Effector memory CD8-positive, alpha-beta T cell (primary cell): ENCODE measurements around the gene PDE4B.

Source experiments
- ATAC-seq: fragments of 150-1000 bp; cut with Tn5 transposase; replicated peaks from 2 replicates; pipeline ENCODE4 v1.10.0; 2021; ENCODE audit warnings: mild to moderate bottlenecking, moderate library complexity
- DNase-seq, 3 experiments: peaks; one replicate each; pipeline ENCODE4 v3.0.0; 2021
- H3K27ac Mint-ChIP-seq, 2 donors: one replicate each; pipeline ENCODE4 v1.8.0; 2022; ENCODE audit warnings: mild to moderate bottlenecking in 2 of 2, mixed read lengths in 2 of 2, moderate library complexity in 2 of 2
- H3K27me3 Mint-ChIP-seq, 2 donors: one replicate each; pipeline ENCODE4 v1.8.0; 2022; ENCODE audit warnings: mixed read lengths in 2 of 2
- H3K36me3 Mint-ChIP-seq: one replicate; pipeline ENCODE4 v1.8.0; 2022; ENCODE audit warnings: mild to moderate bottlenecking, moderate library complexity, mixed read lengths; ENCODE audit not compliant: insufficient read depth
- H3K4me1 Mint-ChIP-seq, 2 donors: one replicate each; pipeline ENCODE4 v1.8.0; 2022; ENCODE audit warnings: low read depth in 2 of 2, mixed read lengths in 2 of 2
- H3K4me3 Mint-ChIP-seq, 2 donors: one replicate each; pipeline ENCODE4 v1.8.0; 2022; ENCODE audit warnings: mild to moderate bottlenecking in 2 of 2, mixed read lengths in 2 of 2, moderate library complexity in 2 of 2
- H3K9me3 Mint-ChIP-seq, 2 donors: one replicate each; pipeline ENCODE4 v1.8.0; 2022; ENCODE audit warnings: mixed read lengths in 2 of 2

PDE4B gene

DNA sequence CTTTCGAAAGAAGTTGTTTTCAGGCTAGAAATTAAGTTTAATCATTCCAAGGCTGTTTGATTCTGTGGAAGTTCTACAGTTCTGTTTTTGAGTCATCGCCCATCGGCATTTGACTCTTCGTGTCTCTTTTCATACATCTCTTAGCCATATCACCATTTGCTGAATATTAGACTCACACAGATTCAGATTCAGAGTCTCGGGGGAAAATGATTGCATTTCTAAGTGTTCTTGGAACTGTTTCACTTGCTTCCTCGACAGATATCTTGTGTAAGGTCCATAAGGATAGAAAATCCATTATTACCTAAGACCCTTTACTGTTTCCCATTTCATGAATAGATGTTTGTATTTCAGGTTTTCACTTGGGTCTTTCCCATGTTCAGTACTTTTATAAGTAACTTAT lies 504.3 kb downstream of the PDE4B start:
- no peak for DNase-seq
- no peak for ATAC-seq
- H3K27ac Mint-ChIP-seq = no peak overlapping the region

DNA sequence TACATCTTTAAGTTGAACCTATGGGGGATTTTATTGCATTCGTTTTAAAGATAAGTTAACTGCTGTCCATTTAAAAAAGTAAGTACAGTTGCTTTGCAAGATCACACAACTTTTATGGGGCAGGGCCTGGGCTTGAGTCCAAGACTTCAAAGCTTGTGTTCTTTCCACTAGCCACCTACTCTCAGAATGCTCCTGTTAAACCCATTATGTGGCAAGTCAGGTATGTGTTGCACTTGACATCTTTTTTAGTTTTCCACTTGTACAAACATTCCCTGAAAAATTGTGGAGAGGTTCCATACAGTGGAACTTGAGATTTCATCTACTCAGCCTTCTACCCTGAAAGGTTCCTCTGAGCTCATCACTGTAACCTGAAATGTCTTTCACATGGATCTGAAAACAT lies 505.8 kb downstream of the PDE4B start:
- no peak overlapping the region for H3K27ac Mint-ChIP-seq

More for the DNA sequence above, 504.3 kb downstream of the PDE4B start:
- no peaks in the 10 kb centered on the region for H3K27me3 Mint-ChIP-seq
- H3K4me3 Mint-ChIP-seq = no peak overlapping the region
- peaks cover 14 to 15% of the 10 kb centered on the region in 2 donors for H3K4me1 Mint-ChIP-seq
- peaks cover 8% of the 10 kb centered on the region for H3K36me3 Mint-ChIP-seq
- no peaks in the 10 kb centered on the region for H3K9me3 Mint-ChIP-seq

GRCh38 chr1:66300280-66300971 lies 507.7 kb downstream of the PDE4B start:
- H3K4me3 Mint-ChIP-seq = peak overlapping the region; percentile 83 to 86

More for the DNA sequence above, 505.8 kb downstream of the PDE4B start:
- Mint-ChIP-seq H3K4me1 (peaks cover 22 to 26% of the 10 kb centered on the region in 2 donors), H3K36me3 (peaks cover 8% of the 10 kb centered on the region), H3K9me3 (no peaks in the 10 kb centered on the region), H3K4me3 (no peak overlapping the region), H3K27me3 (no peaks in the 10 kb centered on the region)
- DNase-seq (no peak), ATAC-seq (no peak)

DNA sequence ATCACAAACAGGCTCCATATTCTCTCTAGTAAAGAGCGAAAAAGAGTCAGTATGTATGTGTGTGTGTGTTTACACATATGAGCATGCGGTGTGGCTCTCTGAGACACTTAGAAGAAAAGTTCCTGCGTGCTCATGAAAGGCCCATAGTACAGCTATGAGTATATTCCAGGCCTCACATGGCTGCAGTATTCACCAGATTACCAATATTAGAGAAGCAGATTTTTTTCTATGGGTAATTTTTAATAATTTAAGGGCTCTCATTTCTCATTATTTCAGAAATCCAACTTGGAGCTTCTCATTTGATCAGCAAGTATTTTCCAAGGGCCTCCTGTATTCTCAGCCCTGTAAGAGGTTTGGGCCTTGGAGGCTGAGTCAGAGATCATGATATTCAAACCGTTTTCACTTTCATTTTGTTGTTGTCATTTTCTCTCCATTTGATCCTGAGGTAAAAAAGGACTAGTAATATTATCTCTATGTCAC lies 508.3 kb downstream of the PDE4B start:
- H3K4me3 Mint-ChIP-seq = peak overlapping the region; percentile 83 to 86
- ATAC-seq (peak; percentile 64), DNase-seq (no peak)
- H3K36me3 Mint-ChIP-seq = peaks cover 8% of the 10 kb centered on the region
- H3K9me3 Mint-ChIP-seq = no peaks in the 10 kb centered on the region
- peak overlapping the region; percentile 95 to 98 for H3K27ac Mint-ChIP-seq
- peaks cover 22 to 29% of the 10 kb centered on the region in 2 donors for H3K4me1 Mint-ChIP-seq
- H3K27me3 Mint-ChIP-seq = no peaks in the 10 kb centered on the region

More at GRCh38 chr1:66300280-66300971, 507.7 kb downstream of the PDE4B start:
- no peak for DNase-seq
- Mint-ChIP-seq H3K27ac (peak overlapping the region; percentile 95 to 98), H3K9me3 (no peaks in the 10 kb centered on the region), H3K4me1 (peaks cover 22 to 29% of the 10 kb centered on the region in 2 donors), H3K27me3 (no peaks in the 10 kb centered on the region), H3K36me3 (peaks cover 8% of the 10 kb centered on the region)
- ATAC-seq = no peak

- no peak for ATAC-seq
- DNase-seq = no peak
- Mint-ChIP-seq H3K36me3 (peaks cover 8% of the 10 kb centered on the region), H3K4me3 (peak overlapping the region; percentile 25 to 53), H3K4me1 (peaks cover 22 to 29% of the 10 kb centered on the region in 2 donors), H3K27ac (peak overlapping the region; percentile 72 to 95), H3K27me3 (no peaks in the 10 kb centered on the region), H3K9me3 (no peaks in the 10 kb centered on the region)
Observed at GRCh38 chr1:66302184-66302742, 509.6 kb downstream of the PDE4B start.

GRCh38 chr1:66302815-66303214 lies 510.1 kb downstream of the PDE4B start:
- no peaks in the 10 kb centered on the region for H3K27me3 Mint-ChIP-seq
- peaks cover 8% of the 10 kb centered on the region for H3K36me3 Mint-ChIP-seq
- H3K27ac Mint-ChIP-seq = peak overlapping the region; percentile 3 to 72
- no peaks in the 10 kb centered on the region for H3K9me3 Mint-ChIP-seq
- peak overlapping the region; percentile 25 to 53 for H3K4me3 Mint-ChIP-seq
- H3K4me1 Mint-ChIP-seq = peaks cover 22 to 29% of the 10 kb centered on the region in 2 donors
- ATAC-seq (peak; percentile 86), DNase-seq (peak in 2 of 3 experiments; percentile 9 to 13)

GRCh38 chr1:66303646-66304045 lies 511.0 kb downstream of the PDE4B start:
- no peak for ATAC-seq
- peaks cover 22 to 29% of the 10 kb centered on the region in 2 donors for H3K4me1 Mint-ChIP-seq
- no peaks in the 10 kb centered on the region for H3K9me3 Mint-ChIP-seq
- no peak for DNase-seq
- H3K27ac Mint-ChIP-seq = peak overlapping the region in 1 of 2 donors; percentile 7
- no peaks in the 10 kb centered on the region for H3K27me3 Mint-ChIP-seq
- peaks cover 8% of the 10 kb centered on the region for H3K36me3 Mint-ChIP-seq
- no peak overlapping the region for H3K4me3 Mint-ChIP-seq

DNA sequence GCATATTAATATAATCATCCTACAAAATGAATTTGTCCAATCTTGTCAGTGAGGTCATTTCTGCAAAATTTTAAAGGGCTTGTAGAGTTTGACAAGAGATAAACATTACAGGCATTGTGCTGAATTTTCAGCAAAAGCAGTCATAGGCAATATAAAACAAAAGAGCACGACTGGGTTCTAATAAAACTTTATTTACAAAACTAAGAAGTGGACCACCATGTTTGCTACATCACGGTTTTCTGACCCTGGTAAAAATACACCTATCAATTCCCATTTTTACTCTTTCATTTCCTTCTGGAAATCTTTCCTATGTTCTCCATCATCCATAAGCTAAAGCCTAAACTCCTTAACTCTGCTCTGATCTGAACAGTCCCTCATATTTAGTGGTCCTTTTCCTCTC lies 511.4 kb downstream of the PDE4B start:
- Mint-ChIP-seq H3K9me3 (no peaks in the 10 kb centered on the region), H3K4me3 (no peak overlapping the region), H3K4me1 (peaks cover 22 to 29% of the 10 kb centered on the region in 2 donors), H3K27me3 (no peaks in the 10 kb centered on the region), H3K36me3 (peaks cover 8% of the 10 kb centered on the region), H3K27ac (no peak overlapping the region)
- no peak for DNase-seq
- ATAC-seq = no peak

DNA sequence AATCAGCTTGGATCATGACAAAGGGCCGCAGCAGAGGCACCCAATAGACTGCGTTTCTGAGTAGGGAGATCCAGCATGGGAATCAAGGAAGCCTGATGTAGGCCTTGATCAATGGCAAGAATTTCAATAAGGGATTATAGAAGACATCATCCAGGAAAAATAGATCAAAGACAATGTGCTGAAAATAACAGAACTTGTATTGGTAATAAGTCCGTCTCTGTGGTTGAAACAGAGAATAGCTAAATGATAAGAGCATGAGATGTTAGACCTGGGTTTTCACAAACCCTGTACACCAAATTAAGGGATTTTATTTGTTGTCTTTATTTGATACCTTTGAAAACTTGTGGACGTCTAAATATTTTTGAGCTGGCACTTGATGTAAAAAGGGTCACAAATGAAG lies 513.2 kb downstream of the PDE4B start:
- H3K4me1 Mint-ChIP-seq = peaks cover 13 to 24% of the 10 kb centered on the region in 2 donors
- H3K4me3 Mint-ChIP-seq = no peak overlapping the region
- no peaks in the 10 kb centered on the region for H3K9me3 Mint-ChIP-seq
- H3K36me3 Mint-ChIP-seq = peaks cover 5% of the 10 kb centered on the region
- ATAC-seq (no peak), DNase-seq (no peak)
- no peaks in the 10 kb centered on the region for H3K27me3 Mint-ChIP-seq
- H3K27ac Mint-ChIP-seq = no peak overlapping the region

DNA sequence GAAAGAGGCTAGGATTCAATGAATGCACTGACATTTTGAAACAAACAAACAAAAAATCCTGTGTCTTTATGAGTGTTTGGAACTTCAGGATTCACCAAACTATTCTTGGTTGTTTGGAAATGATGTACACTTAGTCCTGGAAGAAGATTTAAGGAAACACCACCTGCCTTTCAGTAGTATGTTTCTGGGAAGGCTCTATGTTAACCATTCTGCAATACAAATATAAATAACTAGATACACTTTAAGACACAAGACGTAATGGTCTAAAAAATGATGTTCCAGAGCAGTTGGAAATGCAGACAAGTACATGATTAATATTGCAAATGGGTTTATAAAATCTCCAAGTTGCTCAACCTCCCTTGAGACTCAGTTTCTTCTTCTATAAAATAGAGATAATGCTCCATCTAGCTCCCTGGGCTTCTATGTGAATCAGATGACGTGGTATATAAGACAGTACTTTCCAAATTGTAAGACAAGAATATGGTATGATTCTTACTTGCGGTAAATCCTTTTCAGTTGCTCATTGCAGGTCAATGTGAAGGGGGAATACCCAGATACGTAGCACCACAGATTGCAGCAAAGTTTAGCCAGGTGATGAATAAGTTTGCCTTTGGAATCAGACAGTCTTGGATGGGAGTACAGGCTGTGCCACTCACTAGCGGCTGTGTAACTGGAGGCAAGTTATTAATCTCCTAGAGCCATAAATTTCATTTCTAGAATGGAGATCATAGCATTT lies 516.5 kb downstream of the PDE4B start:
- Mint-ChIP-seq H3K36me3 (no peaks in the 10 kb centered on the region), H3K9me3 (no peaks in the 10 kb centered on the region), H3K4me3 (no peak overlapping the region), H3K27ac (no peak overlapping the region), H3K27me3 (no peaks in the 10 kb centered on the region), H3K4me1 (no peaks in the 10 kb centered on the region)
- ATAC-seq (no peak), DNase-seq (no peak)

- H3K9me3 Mint-ChIP-seq = peaks cover 3 to 5% of the 10 kb centered on the region in 2 donors
- H3K27me3 Mint-ChIP-seq = no peaks in the 10 kb centered on the region
- no peak for DNase-seq
- no peaks in the 10 kb centered on the region for H3K36me3 Mint-ChIP-seq
- H3K4me1 Mint-ChIP-seq = no peaks in the 10 kb centered on the region
- no peak overlapping the region for H3K27ac Mint-ChIP-seq
- ATAC-seq = no peak
- H3K4me3 Mint-ChIP-seq = no peak overlapping the region
Observed at GRCh38 chr1:66311092-66311491, 518.4 kb downstream of the PDE4B start.

- no peaks in the 10 kb centered on the region for H3K27me3 Mint-ChIP-seq
- H3K9me3 Mint-ChIP-seq = peaks cover 3 to 5% of the 10 kb centered on the region in 2 donors
Observed at GRCh38 chr1:66311628-66312027, 518.9 kb downstream of the PDE4B start.

DNA sequence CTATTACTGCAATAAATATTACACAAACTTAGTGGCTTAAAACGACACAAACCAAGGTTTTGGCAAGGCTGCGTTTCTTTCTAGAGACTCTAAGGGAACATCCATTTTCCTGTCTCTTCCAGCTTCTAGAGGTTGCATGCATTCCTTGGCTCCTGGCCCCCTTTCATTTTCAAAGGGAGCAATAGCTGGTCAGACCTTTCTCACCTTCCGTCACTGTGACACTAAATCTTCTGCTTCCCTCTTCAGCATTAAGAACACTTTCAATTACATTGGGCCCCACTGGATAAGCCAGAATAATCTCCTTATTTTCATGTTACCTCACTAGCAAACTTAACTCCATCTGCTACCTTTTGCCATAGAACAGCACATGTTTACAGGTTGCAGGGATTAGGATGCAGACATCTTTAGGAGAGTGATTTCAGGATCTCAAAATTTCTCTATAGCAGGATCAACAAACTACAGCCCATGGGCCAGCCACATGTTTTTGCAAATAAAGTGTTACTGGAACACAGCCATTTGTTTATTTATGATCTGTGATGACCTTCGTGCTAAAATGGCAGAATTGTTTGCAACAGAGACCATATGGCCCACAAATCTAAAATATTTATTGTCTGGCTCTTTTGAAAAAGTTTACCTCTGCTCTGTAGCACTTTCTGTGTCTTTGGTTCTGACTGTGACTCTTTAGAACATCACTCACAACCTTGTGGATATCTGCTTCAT lies 519.7 kb downstream of the PDE4B start:
- Mint-ChIP-seq H3K27me3 (no peaks in the 10 kb centered on the region), H3K9me3 (peaks cover 3 to 5% of the 10 kb centered on the region in 2 donors), H3K36me3 (no peaks in the 10 kb centered on the region), H3K27ac (no peak overlapping the region), H3K4me1 (peaks cover 0 to 5% of the 10 kb centered on the region in 2 donors), H3K4me3 (no peak overlapping the region)
- DNase-seq (no peak), ATAC-seq (no peak)

More at GRCh38 chr1:66311628-66312027, 518.9 kb downstream of the PDE4B start:
- Mint-ChIP-seq H3K4me1 (peaks cover 0 to 3% of the 10 kb centered on the region in 2 donors), H3K36me3 (no peaks in the 10 kb centered on the region), H3K27ac (no peak overlapping the region), H3K4me3 (no peak overlapping the region)
- ATAC-seq = no peak
- no peak for DNase-seq
